Mucosa of rectum (tissue), 2 donors: ENCODE data around the gene TIGD2.

ENCODE experiments used
- H3K27ac ChIP-seq, 2 donors: one replicate each; pipeline ENCODE4 v1.7.0; 2013; ENCODE audit warnings: inconsistent platforms in 2 of 2, low read depth in 2 of 2, low read length in 2 of 2
- H3K27me3 ChIP-seq, 2 donors: one replicate each; pipeline ENCODE4 v1.7.0; 2013; ENCODE audit warnings: low read length in 2 of 2; ENCODE audit not compliant: control insufficient read depth in 2 of 2, insufficient read depth in 2 of 2
- H3K36me3 ChIP-seq, 2 donors: one replicate each; pipeline ENCODE4 v1.7.0; 2013; ENCODE audit warnings: low read length in 2 of 2; ENCODE audit not compliant: control insufficient read depth in 2 of 2, insufficient read depth in 2 of 2
- H3K4me1 ChIP-seq, 2 donors: one replicate each; pipeline ENCODE4 v1.7.0; 2013; ENCODE audit warnings: low read length in 2 of 2, mild to moderate bottlenecking in 1 of 2; ENCODE audit not compliant: control insufficient read depth in 2 of 2, insufficient read depth in 2 of 2
- H3K4me3 ChIP-seq, 2 donors: one replicate each; pipeline ENCODE4 v1.7.0; 2013; ENCODE audit warnings: low read length in 2 of 2
- H3K9ac ChIP-seq, 2 donors: one replicate each; pipeline ENCODE4 v1.7.0; 2013; ENCODE audit warnings: low read length in 2 of 2, low read depth in 1 of 2, mild to moderate bottlenecking in 1 of 2
- H3K9me3 ChIP-seq, 2 donors: one replicate each; pipeline ENCODE4 v1.7.0; 2013; ENCODE audit warnings: low read length in 2 of 2; ENCODE audit not compliant: control insufficient read depth in 2 of 2
- donor health status: healthy.
- donor health status: Normal muscosa, but diverticular disease.

The TIGD2 gene

GRCh38 chr4:89158884-89159503 is 47.7 kb downstream of the TIGD2 start:
- Histone ChIP-seq H3K27ac (no peak overlapping the region), H3K9me3 (no peaks in the 10 kb centered on the region), H3K27me3 (no peaks in the 10 kb centered on the region), H3K9ac (no peak overlapping the region), H3K4me3 (no peak overlapping the region), H3K4me1 (no peaks in the 10 kb centered on the region), H3K36me3 (no peaks in the 10 kb centered on the region)

GRCh38 chr4:89160806-89161205 is 49.5 kb downstream of the TIGD2 start:
- H3K4me1 ChIP-seq, result no peaks in the 10 kb centered on the region
- no peaks in the 10 kb centered on the region for H3K27me3 ChIP-seq
- H3K9ac ChIP-seq, result no peak overlapping the region
- H3K27ac ChIP-seq, result no peak overlapping the region
- H3K9me3 ChIP-seq, result no peaks in the 10 kb centered on the region
- H3K4me3 ChIP-seq, result no peak overlapping the region
- no peaks in the 10 kb centered on the region for H3K36me3 ChIP-seq

- Histone ChIP-seq H3K27me3 (no peaks in the 10 kb centered on the region), H3K9ac (no peak overlapping the region), H3K4me1 (no peaks in the 10 kb centered on the region), H3K36me3 (no peaks in the 10 kb centered on the region), H3K9me3 (no peaks in the 10 kb centered on the region), H3K27ac (no peak overlapping the region), H3K4me3 (no peak overlapping the region)
Observed at GRCh38 chr4:89161841-89162240, 50.5 kb downstream of the TIGD2 start.

DNA sequence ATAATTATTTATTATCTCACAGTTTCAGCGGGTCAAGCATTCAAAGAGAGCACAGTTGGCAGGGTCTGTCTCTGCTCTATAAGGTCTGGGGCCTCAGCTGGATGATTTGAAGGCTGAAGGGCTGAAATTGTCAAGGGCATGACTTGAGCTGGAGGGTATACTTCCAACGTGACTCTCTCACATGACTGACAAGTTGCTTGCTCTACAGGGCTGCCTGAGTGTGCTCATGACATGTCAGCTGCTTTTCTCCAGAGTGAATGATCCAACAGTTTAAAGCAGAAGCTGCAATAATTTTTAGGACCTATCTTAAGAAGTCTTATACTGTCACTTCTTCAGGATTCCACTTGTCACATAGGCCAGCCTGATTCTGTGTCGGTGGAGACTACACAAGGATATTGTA is 51.2 kb downstream of the TIGD2 start:
- Histone ChIP-seq H3K9ac (no peak overlapping the region), H3K4me3 (no peak overlapping the region), H3K27me3 (no peaks in the 10 kb centered on the region), H3K9me3 (no peaks in the 10 kb centered on the region), H3K4me1 (no peaks in the 10 kb centered on the region), H3K27ac (no peak overlapping the region), H3K36me3 (no peaks in the 10 kb centered on the region)

DNA sequence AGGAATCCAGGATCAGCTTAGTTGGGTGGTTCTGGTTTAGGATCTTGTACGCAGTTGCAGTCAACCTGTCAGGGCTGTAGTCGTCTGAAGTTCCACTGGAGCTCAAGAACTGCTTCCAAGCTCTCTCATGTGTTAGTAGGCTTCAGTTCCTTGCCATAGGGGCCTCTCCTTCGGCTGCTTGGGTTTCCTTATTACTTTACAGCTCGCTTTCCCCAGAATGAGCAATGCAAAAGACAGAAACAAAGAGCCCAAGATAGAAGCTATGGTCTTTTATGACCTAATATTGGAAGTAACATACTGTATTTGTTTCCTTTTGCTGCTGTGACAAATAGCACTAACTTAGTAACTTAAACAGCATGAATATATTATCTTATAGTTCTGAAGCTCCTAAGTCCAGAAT is 51.7 kb downstream of the TIGD2 start:
- Histone ChIP-seq H3K27ac (no peak overlapping the region), H3K36me3 (no peaks in the 10 kb centered on the region), H3K27me3 (no peaks in the 10 kb centered on the region), H3K9me3 (no peaks in the 10 kb centered on the region), H3K9ac (no peak overlapping the region), H3K4me3 (no peak overlapping the region), H3K4me1 (no peaks in the 10 kb centered on the region)

- H3K27me3 ChIP-seq, result no peaks in the 10 kb centered on the region
- no peaks in the 10 kb centered on the region for H3K36me3 ChIP-seq
- no peaks in the 10 kb centered on the region for H3K4me1 ChIP-seq
- no peak overlapping the region for H3K9ac ChIP-seq
- H3K4me3 ChIP-seq, result no peak overlapping the region
- no peak overlapping the region for H3K27ac ChIP-seq
- no peaks in the 10 kb centered on the region for H3K9me3 ChIP-seq
Observed at GRCh38 chr4:89164400-89164799, 53.1 kb downstream of the TIGD2 start.
